K562 (cell line): Measurements from ENCODE around the gene CCNK. TPM values are rescaled to one million over a fixed set of nuclear protein-coding genes. Genes with fewer than 3 reads are reported as not detected.

Experiments used
- ATAC-seq: fragments of 200-7000 bp; cut with Tn5 transposase; 3 replicates; pipeline ENCODE4 v1.9.1; 2020; ENCODE audit warnings: moderate library complexity
- BruUV-seq: library from RNA; stranded (reverse); fragments of 400-500 nt; replicated peaks from 2 replicates; lab custom pipeline; 2021; lab: Mats Ljungman, UMichigan
- CTCF ChIA-PET: fragments of 300-600 bp; formaldehyde crosslinking; extraction: SDS; loops from one replicate; lab custom pipeline; 2021; ENCODE audit warnings: low intra/inter-chr PET ratio; lab: Yijun Ruan, JAX
- POLR2A ChIA-PET: fragments of 300-600, 350-650 bp; sonication (Branson Sonifier 250); formaldehyde crosslinking; extraction: SDS; loops from one replicate; lab custom pipeline; 2021; ENCODE audit warnings: antibody characterized with exemption, inconsistent platforms; lab: Yijun Ruan, JAX
- DNase-seq, 4 experiments: peaks; one replicate each; pipeline versions ENCODE4 v3.0.0 to v3.0.0-alpha.2; 2011 to 2018; ENCODE audit warnings: low spot score in 3 of 4, mixed read lengths in 3 of 4; ENCODE audit errors: extremely low read depth in 1 of 4
- FAIRE-seq: peaks from 2 replicates; lab custom pipeline; 2011; peaks lifted over from hg19 to GRCh38; lab: Jason Lieb, UNC
- H2AFZ ChIP-seq: 2 replicates; pipeline ENCODE4 v1.6.0; 2011; ENCODE audit warnings: low read depth, low read length, control low read depth, inconsistent platforms
- H3K27ac ChIP-seq: fragments of 200-600 bp; 3 replicates; pipeline ENCODE4 v1.8.0; 2011; ENCODE audit warnings: low read depth, mild to moderate bottlenecking, control low read depth, inconsistent platforms, low read length, moderate library complexity, mixed read lengths; ENCODE audit errors: extremely low read depth
- H3K27me3 ChIP-seq, 2 experiments: fragments of 300-600 bp in 1 of 2; 2 replicates in 1 of 2; 3 replicates in 1 of 2; pipeline versions ENCODE4 v1.6.0 to v1.8.0; 2011; ENCODE audit warnings: inconsistent platforms in 2 of 2, low read length in 2 of 2, mild to moderate bottlenecking in 1 of 2, mixed read lengths in 1 of 2, moderate library complexity in 1 of 2; ENCODE audit not compliant: control insufficient read depth in 2 of 2, insufficient read depth in 2 of 2
- H3K36me3 ChIP-seq: fragments of 300-600 bp; 3 replicates; pipeline ENCODE4 v1.8.0; 2011; ENCODE audit warnings: mild to moderate bottlenecking, low read length, inconsistent platforms; ENCODE audit not compliant: control insufficient read depth, insufficient read depth
- H3K4me1 ChIP-seq, 2 experiments: fragments of 200-600 bp in 1 of 2; replicated peaks in 1 of 2; 2 replicates in 1 of 2; 3 replicates in 1 of 2; pipeline versions ENCODE4 v1.5.1 to v1.8.0; 2011; ENCODE audit warnings: inconsistent platforms in 2 of 2, low read length in 2 of 2, mild to moderate bottlenecking in 1 of 2, mixed read lengths in 1 of 2, moderate library complexity in 1 of 2; ENCODE audit not compliant: control insufficient read depth in 2 of 2, insufficient read depth in 2 of 2
- H3K4me2 ChIP-seq: 2 replicates; pipeline ENCODE4 v1.6.1; 2011; ENCODE audit warnings: low read length, control low read depth, inconsistent platforms, mixed read lengths; ENCODE audit not compliant: insufficient read depth
- H3K4me3 ChIP-seq: fragments of 200-600 bp; sonication (generic), shearing (Covaris generic); 2 replicates; pipeline ENCODE4 v1.5.1; 2016; ENCODE audit warnings: control low read depth, inconsistent platforms
- H3K79me2 ChIP-seq: fragments of 200-600 bp; 3 replicates; pipeline ENCODE4 v1.8.0; 2011; ENCODE audit warnings: low read length, inconsistent platforms; ENCODE audit not compliant: control insufficient read depth, insufficient read depth
- H3K9ac ChIP-seq, 2 experiments: 2 replicates each; pipeline versions ENCODE4 v1.6.0 to v1.6.1; 2011; ENCODE audit warnings: low read depth in 2 of 2, low read length in 2 of 2, control low read depth in 1 of 2, inconsistent platforms in 1 of 2, mild to moderate bottlenecking in 1 of 2, mixed read lengths in 1 of 2; ENCODE audit not compliant: insufficient read depth in 1 of 2
- H3K9me1 ChIP-seq: one replicate; pipeline ENCODE4 v1.6.0; 2011; ENCODE audit warnings: inconsistent platforms, mild to moderate bottlenecking, low read length, moderate library complexity; ENCODE audit not compliant: control insufficient read depth, insufficient read depth
- H3K9me3 ChIP-seq: replicated peaks from 2 replicates; pipeline ENCODE4 v1.5.1; 2011; ENCODE audit warnings: low read depth, low read length, inconsistent platforms; ENCODE audit not compliant: control insufficient read depth, insufficient read depth
- H4K20me1 ChIP-seq: replicated peaks from 2 replicates; pipeline ENCODE4 v1.6.1; 2011; ENCODE audit warnings: low read length, inconsistent platforms, mixed read lengths; ENCODE audit not compliant: control insufficient read depth, insufficient read depth
- CHD4 ChIP-seq: fragments of 200-600 bp; sonication (generic); IDR thresholded peaks from 3 replicates; pipeline ENCODE4 v1.6.1; 2012; ENCODE audit warnings: low read depth, mild to moderate bottlenecking, mixed read lengths, low read length, inconsistent platforms; ENCODE audit not compliant: insufficient read depth, insufficient replicate concordance, poor library complexity, severe bottlenecking
- ELF2 ChIP-seq: fragments of 250-450 bp; sonication (Bioruptor Pico); IDR thresholded peaks from 2 replicates; pipeline ENCODE4 v1.5.0; 2021; ENCODE audit warnings: mild to moderate bottlenecking
- ETV5 ChIP-seq: sonication (generic); formaldehyde crosslinking; IDR thresholded peaks from 2 replicates; pipeline ENCODE4 v1.4.0; 2020; ENCODE audit warnings: low read depth, mild to moderate bottlenecking, missing genetic modification reagents
- HMGXB4 ChIP-seq: sonication (generic); formaldehyde crosslinking; IDR thresholded peaks from 2 replicates; pipeline ENCODE4 v1.8.1; 2023; ENCODE audit warnings: mild to moderate bottlenecking, missing genetic modification reagents
- HSF4 ChIP-seq: fragments of 250-450 bp; sonication (Bioruptor Pico); IDR thresholded peaks from 2 replicates; pipeline ENCODE4 v2.1.2; 2022; ENCODE audit warnings: mild to moderate bottlenecking, moderate library complexity, borderline replicate concordance
- KDM4B ChIP-seq, 2 experiments: fragments of 450-650 bp in 1 of 2; sonication (generic) in 1 of 2; IDR thresholded peaks; 2 replicates each; pipeline ENCODE4 v1.6.1; 2016 to 2017; ENCODE audit warnings: borderline replicate concordance in 2 of 2, antibody characterized with exemption in 1 of 2, low read depth in 1 of 2, mild to moderate bottlenecking in 1 of 2
- MEF2A ChIP-seq: IDR thresholded peaks from 2 replicates; pipeline ENCODE4 v1.6.1; 2011; ENCODE audit warnings: low read depth, mild to moderate bottlenecking, low read length, moderate library complexity; ENCODE audit not compliant: control insufficient read depth
- NCOA2 ChIP-seq, 2 experiments: fragments of 450-650 bp; IDR thresholded peaks; 2 replicates each; pipeline ENCODE4 v1.6.1; 2018; ENCODE audit warnings: mild to moderate bottlenecking in 2 of 2, moderate library complexity in 1 of 2; ENCODE audit not compliant: partially characterized antibody in 2 of 2
- PRDM10 ChIP-seq: fragments of 450-650 bp; IDR thresholded peaks from 2 replicates; pipeline ENCODE4 v1.6.1; 2018; ENCODE audit not compliant: partially characterized antibody
- PTTG1 ChIP-seq: fragments of 450-650 bp; IDR thresholded peaks from 2 replicates; pipeline ENCODE4 v1.6.1; 2016; ENCODE audit warnings: low read depth, mild to moderate bottlenecking, missing genetic modification characterization, missing compliant biosample characterization
- SRF ChIP-seq, 2 experiments: fragments of 250-450, 450-650 bp in 1 of 2; sonication (Bioruptor Pico) in 1 of 2; sonication (generic) in 1 of 2; formaldehyde crosslinking; IDR thresholded peaks; 2 replicates each; pipeline versions ENCODE4 v1.5.0 to v1.5.1; 2020 to 2022; ENCODE audit warnings: mild to moderate bottlenecking in 1 of 2, missing genetic modification reagents in 1 of 2
- TAF7 ChIP-seq: fragments of 450-650 bp; IDR thresholded peaks from 2 replicates; pipeline ENCODE4 v1.6.1; 2016; ENCODE audit warnings: missing genetic modification characterization, missing compliant biosample characterization
- ZNF274 ChIP-seq: IDR thresholded peaks from 2 replicates; pipeline ENCODE4 v1.6.1; 2011; ENCODE audit warnings: low read depth, mild to moderate bottlenecking, low read length, moderate library complexity, borderline replicate concordance
- ZNF507 ChIP-seq: conservative IDR thresholded peaks from 2 replicates; pipeline ENCODE4 v1.6.1; 2017; ENCODE audit warnings: missing genetic modification characterization, missing compliant biosample characterization
- ZNF583 ChIP-seq: fragments of 250-450 bp; sonication (Bioruptor Pico); IDR thresholded peaks from 2 replicates; pipeline ENCODE4 v1.4.0; 2020
- ZNF740 ChIP-seq, 3 experiments: fragments of 200-800 bp in 1 of 3; sonication (Bioruptor generic) in 1 of 3; sonication (generic) in 1 of 3; formaldehyde crosslinking in 1 of 3; IDR thresholded peaks; 2 replicates each; pipeline versions ENCODE4 v1.6.1 to v1.8.0; 2016 to 2022; ENCODE audit warnings: mild to moderate bottlenecking in 2 of 3, missing compliant biosample characterization in 2 of 3, missing genetic modification characterization in 2 of 3, missing genetic modification reagents in 1 of 3
- WGBS: fragments of 100-300 bp; shearing (Covaris generic); methylation state at CpG from one replicate; pipeline ENCODE4 v1.1.6; 2016; ENCODE audit warnings: low coverage, mixed read lengths; ENCODE audit not compliant: insufficient coverage; ENCODE audit errors: missing lambda C conversion rate; 5-methylcytosine and 5-hydroxymethylcytosine counted together
- in situ Hi-C: fragments of 300-500 bp; cut with MboI; formaldehyde crosslinking; loops from 4 replicates; pipeline ENCODE4 v1.15.0; 2018; ENCODE audit warnings: inconsistent platforms, mixed read lengths
- intact Hi-C: fragments of 100-400 bp; cut with micrococcal nuclease; formaldehyde crosslinking; loops from 2 replicates; pipeline ENCODE4 v1.14.2; 2022
- polyA plus RNA-seq, 8 experiments: library from polyadenylated mRNA; depleted of rRNA in 4 of 8; stranded (reverse) in 5 of 8; unstranded in 3 of 8; fragments of >200 nt; fragmentation: Nextera tagmentation in 2 of 8; fragmentation: Illumina TruSeq in 1 of 8; extraction: Ambion mirVana in 2 of 8; extraction: Trizol in 1 of 8; gene quantifications; 2 replicates each; pipeline versions ENCODE4 v1.2.1 to v1.2.3, GENCODE V29; 2011 to 2014; ENCODE audit warnings: inconsistent platforms in 1 of 8, missing spikeins in 1 of 8
- total RNA-seq, 7 experiments: library from RNA; depleted of rRNA in 6 of 7; stranded (reverse); fragments of >200 nt in 6 of 7; fragmentation: Illumina TruSeq in 2 of 7; extraction: Trizol in 2 of 7; gene quantifications; 2 replicates each; pipeline versions ENCODE4 v1.2.1 to v1.2.3, GENCODE V29; 2011 to 2021; ENCODE audit warnings: low replicate concordance in 1 of 7

The CCNK gene
- total and polyA plus RNA-seq, 9 of the 15 experiments (the other 6 are each of a cell fraction or from before 2014, with no cell fraction given) = 5.8 to 84.2 (median 16.4) TPM

- Histone ChIP-seq H4K20me1 (peaks cover 3% of the 10 kb centered on the region; the same call in 1 of the 2 replicates), H3K9ac (no peak overlapping the region), H3K27ac (no peak overlapping the region), H3K4me1 (peaks cover 0 to 24% of the 10 kb centered on the region in 2 experiments; a peak in 2 of 5 replicates), H3K27me3 (no peaks in the 10 kb centered on the region), H2AFZ (no peak overlapping the region), H3K4me3 (no peak overlapping the region), H3K4me2 (no peak overlapping the region), H3K79me2 (no peaks in the 10 kb centered on the region), H3K9me3 (no peaks in the 10 kb centered on the region), H3K9me1 (peaks cover 3% of the 10 kb centered on the region), H3K36me3 (no peaks in the 10 kb centered on the region)
- FAIRE-seq (no peak), DNase-seq (no peak), ATAC-seq (no peak)
- intact Hi-C loops (no loop called here), in situ Hi-C loops (no loop called here)
- no TSS peak for BruUV-seq
- ChIA-PET POLR2A (interaction anchor here (0.9 kb wide), 1 partner anchor 8 kb away, joined by 3 read pairs; no protein-coding TSS in a partner anchor), CTCF (no interaction called here)
- WGBS = 77% methylated on average over 7 of the region's 13 CpGs
- TF ChIP-seq HMGXB4 (CRISPR knock-in tag) (no peak), ELF2 (no peak), KDM4B (IDR thresholded peaks at IDR 0.05; ENCODE audit: borderline replicate concordance in 2 of 2, low read depth in 1 of 2) (no peak), ZNF740 (CRISPR knock-in tag; IDR thresholded peaks at IDR 0.05) (no peak), ZNF740 (tag; IDR thresholded peaks at IDR 0.05) (no peak), ZNF583 (no peak), HSF4 (CRISPR knock-in tag) (no peak), ZNF274 (no peak), PRDM10 (no peak), NCOA2 (IDR thresholded peaks at IDR 0.05; ENCODE audit: partially characterized antibody in 2 of 2) (no peak), PTTG1 (tag) (no peak), TAF7 (tag) (no peak), MEF2A (no peak), SRF (CRISPR knock-in tag; IDR thresholded peaks at IDR 0.05) (no peak), ETV5 (CRISPR knock-in tag) (no peak), ZNF507 (tag) (no peak), CHD4 (no peak)
Observed at GRCh38 chr14:99534863-99535262, 53.7 kb downstream of the CCNK start.
